IMR-90 (cell line): ENCODE data around the gene ODAM. TPM values are rescaled to one million over a fixed set of nuclear protein-coding genes. Genes with fewer than 3 reads are reported as not detected.

Experiments used
- ATAC-seq: fragments of 200-7000 bp; cut with Tn5 transposase; 2 replicates; pipeline ENCODE4 v1.9.1; 2020; ENCODE audit warnings: low read depth, mild to moderate bottlenecking, moderate library complexity
- BruUV-seq: library from RNA; stranded (reverse); fragments of 400-500 nt; replicated peaks from 2 replicates; lab custom pipeline; 2021; lab: Mats Ljungman, UMichigan
- CTCF ChIA-PET: fragments of 300-600 bp; formaldehyde crosslinking; extraction: SDS; loops from one replicate; lab custom pipeline; 2021; ENCODE audit warnings: antibody characterized with exemption; lab: Yijun Ruan, JAX
- POLR2A ChIA-PET: fragments of 300-600 bp; sonication (Branson Sonifier 250); formaldehyde crosslinking; loops from one replicate; lab custom pipeline; 2022; ENCODE audit warnings: antibody characterized with exemption; ENCODE audit not compliant: unreplicated experiment; lab: Charles Lee
- DNase-seq: peaks from one replicate; pipeline ENCODE4 v3.0.0; 2013
- H2AFZ ChIP-seq: replicated peaks from 2 replicates; pipeline ENCODE3; 2013; ENCODE audit warnings: low read length, mild to moderate bottlenecking; ENCODE audit not compliant: poor library complexity
- H2AK5ac ChIP-seq: 2 replicates; pipeline ENCODE4 v1.6.1; 2013; ENCODE audit warnings: low read depth, low read length, inconsistent platforms
- H2AK9ac ChIP-seq: replicated peaks from 2 replicates; pipeline ENCODE3; 2013; ENCODE audit warnings: mild to moderate bottlenecking, low read depth, low read length, moderate library complexity; ENCODE audit not compliant: poor library complexity
- H2BK120ac ChIP-seq: 2 replicates; pipeline ENCODE4 v1.6.1; 2013; ENCODE audit warnings: low read depth, low read length, inconsistent platforms
- H2BK15ac ChIP-seq: 3 replicates; pipeline ENCODE4 v1.6.1; 2013; ENCODE audit warnings: low read depth, low read length, inconsistent platforms
- H2BK20ac ChIP-seq: 2 replicates; pipeline ENCODE4 v1.6.1; 2013; ENCODE audit warnings: low read depth, mild to moderate bottlenecking, inconsistent platforms, low read length, moderate library complexity
- H2BK5ac ChIP-seq: 2 replicates; pipeline ENCODE4 v1.6.1; 2013; ENCODE audit warnings: mild to moderate bottlenecking, low read depth, low read length, inconsistent platforms; ENCODE audit not compliant: poor library complexity, severe bottlenecking
- H3K14ac ChIP-seq: replicated peaks from 2 replicates; pipeline ENCODE4 v1.6.1; 2013; ENCODE audit warnings: low read depth, low read length, inconsistent platforms
- H3K18ac ChIP-seq: 2 replicates; pipeline ENCODE4 v1.6.1; 2013; ENCODE audit warnings: low read depth, low read length, control low read depth
- H3K23ac ChIP-seq: 2 replicates; pipeline ENCODE4 v1.6.1; 2013; ENCODE audit warnings: low read depth, low read length, inconsistent platforms
- H3K27ac ChIP-seq: 2 replicates; pipeline ENCODE4 v1.5.1; 2013; ENCODE audit warnings: mild to moderate bottlenecking, control low read depth, low read length; ENCODE audit not compliant: insufficient read depth
- H3K27me3 ChIP-seq: 2 replicates; pipeline ENCODE4 v1.6.1; 2013; ENCODE audit warnings: low read length; ENCODE audit not compliant: control insufficient read depth, insufficient read depth
- H3K36me3 ChIP-seq: 2 replicates; pipeline ENCODE4 v1.6.1; 2013; ENCODE audit warnings: low read length, mixed read lengths; ENCODE audit not compliant: control insufficient read depth, insufficient read depth
- H3K4ac ChIP-seq: 2 replicates; pipeline ENCODE4 v1.6.1; 2013; ENCODE audit warnings: low read depth, low read length, inconsistent platforms
- H3K4me1 ChIP-seq: 2 replicates; pipeline ENCODE4 v1.6.1; 2013; ENCODE audit warnings: low read length, mixed read lengths; ENCODE audit not compliant: control insufficient read depth, insufficient read depth
- H3K4me2 ChIP-seq: 2 replicates; pipeline ENCODE4 v1.6.1; 2013; ENCODE audit warnings: low read depth, mild to moderate bottlenecking, control low read depth, low read length, moderate library complexity
- H3K4me3 ChIP-seq: 2 replicates; pipeline ENCODE4 v1.5.1; 2013; ENCODE audit warnings: low read depth, mild to moderate bottlenecking, control low read depth, low read length, moderate library complexity; ENCODE audit not compliant: insufficient read depth
- H3K56ac ChIP-seq: 2 replicates; pipeline ENCODE4 v1.6.1; 2013; ENCODE audit warnings: low read length, inconsistent platforms; ENCODE audit not compliant: insufficient read depth; ENCODE audit errors: extremely low read depth
- H3K79me1 ChIP-seq, 2 experiments: 2 replicates each; pipeline ENCODE4 v1.6.1; 2013; ENCODE audit warnings: low read length in 2 of 2, inconsistent platforms in 1 of 2, low read depth in 1 of 2
- H3K9ac ChIP-seq: 2 replicates; pipeline ENCODE4 v1.6.1; 2013; ENCODE audit warnings: low read depth, low read length, control low read depth
- H3K9me1 ChIP-seq: 2 replicates; pipeline ENCODE4 v1.6.1; 2013; ENCODE audit warnings: low read length, inconsistent platforms; ENCODE audit not compliant: insufficient read depth
- H3K9me3 ChIP-seq: 2 replicates; pipeline ENCODE4 v1.6.1; 2013; ENCODE audit warnings: low read length; ENCODE audit not compliant: control insufficient read depth, insufficient read depth
- H4K20me1 ChIP-seq: 2 replicates; pipeline ENCODE4 v1.6.1; 2013; ENCODE audit warnings: low read length, inconsistent platforms; ENCODE audit not compliant: insufficient read depth
- H4K5ac ChIP-seq: 2 replicates; pipeline ENCODE4 v1.6.1; 2013; ENCODE audit warnings: mild to moderate bottlenecking, low read depth, low read length, control low read depth
- H4K8ac ChIP-seq, 2 experiments: 2 replicates each; pipeline ENCODE4 v1.6.1; 2013; ENCODE audit warnings: low read depth in 2 of 2, low read length in 2 of 2, control low read depth in 1 of 2, inconsistent platforms in 1 of 2
- H4K91ac ChIP-seq: 2 replicates; pipeline ENCODE4 v1.6.1; 2013; ENCODE audit warnings: low read depth, low read length, inconsistent platforms; ENCODE audit not compliant: insufficient read depth
- BHLHE40 ChIP-seq: fragments of 150-350 bp; IDR thresholded peaks from 2 replicates; pipeline ENCODE4 v1.6.1; 2016; ENCODE audit warnings: mild to moderate bottlenecking, low read depth, low read length
- CEBPB ChIP-seq: IDR thresholded peaks from 2 replicates; pipeline ENCODE4 v1.6.1; 2012; ENCODE audit warnings: low read depth, low read length, improper control_type of control experiment
- CHD1 ChIP-seq: IDR thresholded peaks from 2 replicates; pipeline ENCODE4 v1.6.1; 2012; ENCODE audit warnings: low read depth, low read length, improper control_type of control experiment
- FOS ChIP-seq: fragments of 150-350 bp; IDR thresholded peaks from 2 replicates; pipeline ENCODE4 v1.6.1; 2016; ENCODE audit warnings: low read depth, low read length
- MAFK ChIP-seq: IDR thresholded peaks from 2 replicates; pipeline ENCODE4 v1.6.1; 2012; ENCODE audit warnings: low read depth, low read length, improper control_type of control experiment
- MAZ ChIP-seq: IDR thresholded peaks from 2 replicates; pipeline ENCODE4 v1.6.1; 2012; ENCODE audit warnings: low read depth, mild to moderate bottlenecking, low read length, improper control_type of control experiment, moderate library complexity, borderline replicate concordance
- MXI1 ChIP-seq: IDR thresholded peaks from 2 replicates; pipeline ENCODE4 v1.6.1; 2012; ENCODE audit warnings: low read depth, mild to moderate bottlenecking, low read length, moderate library complexity, borderline replicate concordance
- NFE2L2 ChIP-seq: fragments of 150-350 bp; IDR thresholded peaks from 2 replicates; pipeline ENCODE4 v1.6.1; 2016; ENCODE audit warnings: low read depth, mild to moderate bottlenecking, low read length
- POLR2A ChIP-seq: IDR thresholded peaks from 2 replicates; pipeline ENCODE4 v1.6.1; 2012; ENCODE audit warnings: mild to moderate bottlenecking, low read depth, low read length
- RAD21 ChIP-seq: IDR thresholded peaks from 2 replicates; pipeline ENCODE4 v1.6.1; 2012; ENCODE audit warnings: low read length, improper control_type of control experiment
- WGBS, 2 experiments: methylation state at CpG; one replicate each; pipeline versions ENCODE4 v1.1.5 to v1.1.7; 2013; ENCODE audit warnings: missing lambda C conversion rate in 2 of 2; ENCODE audit not compliant: insufficient read length in 1 of 2; ENCODE audit errors: extremely low coverage in 2 of 2; 5-methylcytosine and 5-hydroxymethylcytosine counted together
- dilution Hi-C: fragments of 300-500 bp; cut with HindIII; formaldehyde crosslinking; loops from one replicate; pipeline ENCODE4 v1.14.3; 2018; ENCODE audit warnings: low sequenced_read_pairs; ENCODE audit not compliant: unreplicated experiment
- in situ Hi-C: fragments of 300-500 bp; cut with MboI; formaldehyde crosslinking; loops from 3 replicates; pipeline ENCODE4 v1.14.3; 2019; ENCODE audit warnings: low sequenced_read_pairs, inconsistent platforms, mixed read lengths
- intact Hi-C: fragments of 100-400 bp; cut with micrococcal nuclease; formaldehyde crosslinking; loops from 2 replicates; pipeline ENCODE4 v1.10.0; 2022
- polyA plus RNA-seq, 3 experiments: library from polyadenylated mRNA; depleted of rRNA; stranded (reverse); fragments of >200 nt; gene quantifications; 2 replicates each; pipeline ENCODE4 v1.2.3, GENCODE V29; 2012; ENCODE audit warnings: low replicate concordance in 1 of 3
- total RNA-seq: library from RNA; depleted of rRNA; stranded (reverse); fragments of >200 nt; gene quantifications from 2 replicates; pipeline ENCODE4 v1.2.3, GENCODE V29; 2012
- TF ChIP-seq, protein P1 (sequence below): fragments of 150-350 bp; IDR thresholded peaks from 2 replicates; pipeline ENCODE4 v1.6.1; 2017; ENCODE audit warnings: mild to moderate bottlenecking, antibody characterized with exemption, low read length, low read depth
- TF ChIP-seq, protein P2 (sequence below): conservative IDR thresholded peaks from 2 replicates; pipeline ENCODE4 v1.5.1; 2012; ENCODE audit warnings: mild to moderate bottlenecking, low read depth, low read length, improper control_type of control experiment
- TF ChIP-seq, protein P3 (sequence below): fragments of 150-350 bp; IDR thresholded peaks from 2 replicates; pipeline ENCODE4 v1.6.1; 2016; ENCODE audit warnings: low read depth, mild to moderate bottlenecking, low read length, moderate library complexity, borderline replicate concordance

Gene ODAM
- total and polyA plus RNA-seq, 2 of the 4 experiments (the other 2 are of a cell fraction) = not detected

GRCh38 chr4:70195425-70195824, at the start of gene ODAM (continued):
- TF ChIP-seq, protein P1, sequence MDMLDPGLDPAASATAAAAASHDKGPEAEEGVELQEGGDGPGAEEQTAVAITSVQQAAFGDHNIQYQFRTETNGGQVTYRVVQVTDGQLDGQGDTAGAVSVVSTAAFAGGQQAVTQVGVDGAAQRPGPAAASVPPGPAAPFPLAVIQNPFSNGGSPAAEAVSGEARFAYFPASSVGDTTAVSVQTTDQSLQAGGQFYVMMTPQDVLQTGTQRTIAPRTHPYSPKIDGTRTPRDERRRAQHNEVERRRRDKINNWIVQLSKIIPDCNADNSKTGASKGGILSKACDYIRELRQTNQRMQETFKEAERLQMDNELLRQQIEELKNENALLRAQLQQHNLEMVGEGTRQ = no peak
- TF ChIP-seq MAFK = no peak

DNA sequence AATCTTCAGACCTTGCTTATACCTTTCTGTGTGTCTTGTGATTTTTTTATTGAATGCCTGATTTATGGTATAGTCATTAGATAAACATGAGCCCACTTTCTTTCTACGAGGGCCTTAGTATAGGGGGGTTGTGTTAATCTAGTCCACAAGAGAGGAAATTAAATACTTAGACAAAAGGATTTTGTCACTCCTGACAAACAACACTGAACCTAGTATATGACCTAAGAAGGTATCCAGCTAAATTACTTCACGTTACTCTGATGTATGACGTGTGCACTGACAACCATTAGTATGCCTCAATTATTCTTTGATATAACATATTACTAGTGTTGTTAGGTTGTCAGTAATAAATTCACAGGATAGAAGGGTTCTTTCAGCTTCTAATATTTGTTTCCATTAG, 44.3 kb upstream of the ODAM start:
- intact Hi-C loops = no loop called here
- no peak for ATAC-seq
- H3K4me1 ChIP-seq = no peaks in the 10 kb centered on the region
- no peak overlapping the region for H3K4ac ChIP-seq
- dilution Hi-C loops = no loop called here
- H3K9me1 ChIP-seq = no peaks in the 10 kb centered on the region
- no peak overlapping the region for H4K5ac ChIP-seq
- CTCF ChIA-PET = no interaction called here
- H2BK5ac ChIP-seq = no peak overlapping the region
- in situ Hi-C loops = no loop called here
- H3K27ac ChIP-seq = no peak overlapping the region
- H3K56ac ChIP-seq = no peak overlapping the region
- no peaks in the 10 kb centered on the region for H4K20me1 ChIP-seq
- no peak overlapping the region for H3K9ac ChIP-seq
- no CpG with 5 or more reads among the region's 3 CpGs for WGBS, 2 experiments
- no peak overlapping the region for H3K14ac ChIP-seq
- no peak overlapping the region for H3K4me2 ChIP-seq
- no peak overlapping the region for H4K8ac ChIP-seq
- no peak overlapping the region for H2AK5ac ChIP-seq
- no peak overlapping the region for H3K4me3 ChIP-seq
- no peaks in the 10 kb centered on the region for H3K27me3 ChIP-seq
- H3K9me3 ChIP-seq = no peaks in the 10 kb centered on the region
- BruUV-seq = no TSS peak
- no peak overlapping the region for H3K18ac ChIP-seq
- H3K23ac ChIP-seq = no peak overlapping the region
- H2BK20ac ChIP-seq = no peak overlapping the region
- no peak overlapping the region for H2AFZ ChIP-seq
- no peak overlapping the region for H2BK15ac ChIP-seq
- no peaks in the 10 kb centered on the region for H3K79me1 ChIP-seq
- no peak overlapping the region for H4K91ac ChIP-seq
- POLR2A ChIA-PET = no interaction called here
- H2BK120ac ChIP-seq = no peak overlapping the region
- H3K36me3 ChIP-seq = no peaks in the 10 kb centered on the region
- DNase-seq = no peak
- H2AK9ac ChIP-seq = no peak overlapping the region
- TF ChIP-seq, protein P2, sequence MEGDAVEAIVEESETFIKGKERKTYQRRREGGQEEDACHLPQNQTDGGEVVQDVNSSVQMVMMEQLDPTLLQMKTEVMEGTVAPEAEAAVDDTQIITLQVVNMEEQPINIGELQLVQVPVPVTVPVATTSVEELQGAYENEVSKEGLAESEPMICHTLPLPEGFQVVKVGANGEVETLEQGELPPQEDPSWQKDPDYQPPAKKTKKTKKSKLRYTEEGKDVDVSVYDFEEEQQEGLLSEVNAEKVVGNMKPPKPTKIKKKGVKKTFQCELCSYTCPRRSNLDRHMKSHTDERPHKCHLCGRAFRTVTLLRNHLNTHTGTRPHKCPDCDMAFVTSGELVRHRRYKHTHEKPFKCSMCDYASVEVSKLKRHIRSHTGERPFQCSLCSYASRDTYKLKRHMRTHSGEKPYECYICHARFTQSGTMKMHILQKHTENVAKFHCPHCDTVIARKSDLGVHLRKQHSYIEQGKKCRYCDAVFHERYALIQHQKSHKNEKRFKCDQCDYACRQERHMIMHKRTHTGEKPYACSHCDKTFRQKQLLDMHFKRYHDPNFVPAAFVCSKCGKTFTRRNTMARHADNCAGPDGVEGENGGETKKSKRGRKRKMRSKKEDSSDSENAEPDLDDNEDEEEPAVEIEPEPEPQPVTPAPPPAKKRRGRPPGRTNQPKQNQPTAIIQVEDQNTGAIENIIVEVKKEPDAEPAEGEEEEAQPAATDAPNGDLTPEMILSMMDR = no peak
- TF ChIP-seq MAZ (no peak), NFE2L2 (no peak), POLR2A (no peak), CEBPB (no peak), FOS (no peak), MAFK (no peak), RAD21 (no peak), CHD1 (no peak), MXI1 (no peak), BHLHE40 (no peak)
- TF ChIP-seq, protein P3, sequence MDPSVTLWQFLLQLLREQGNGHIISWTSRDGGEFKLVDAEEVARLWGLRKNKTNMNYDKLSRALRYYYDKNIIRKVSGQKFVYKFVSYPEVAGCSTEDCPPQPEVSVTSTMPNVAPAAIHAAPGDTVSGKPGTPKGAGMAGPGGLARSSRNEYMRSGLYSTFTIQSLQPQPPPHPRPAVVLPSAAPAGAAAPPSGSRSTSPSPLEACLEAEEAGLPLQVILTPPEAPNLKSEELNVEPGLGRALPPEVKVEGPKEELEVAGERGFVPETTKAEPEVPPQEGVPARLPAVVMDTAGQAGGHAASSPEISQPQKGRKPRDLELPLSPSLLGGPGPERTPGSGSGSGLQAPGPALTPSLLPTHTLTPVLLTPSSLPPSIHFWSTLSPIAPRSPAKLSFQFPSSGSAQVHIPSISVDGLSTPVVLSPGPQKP = no peak
- TF ChIP-seq, protein P1 = no peak
